K562 (cell line): ENCODE data around the gene LONRF2. TPM values are rescaled to one million over a fixed set of nuclear protein-coding genes. Genes with fewer than 3 reads are reported as not detected.

Source experiments
- ATAC-seq: fragments of 200-7000 bp; cut with Tn5 transposase; 3 replicates; pipeline ENCODE4 v1.9.1; 2020; ENCODE audit warnings: moderate library complexity
- BruUV-seq: library from RNA; stranded (reverse); fragments of 400-500 nt; replicated peaks from 2 replicates; lab custom pipeline; 2021; lab: Mats Ljungman, UMichigan
- CTCF ChIA-PET: fragments of 300-600 bp; formaldehyde crosslinking; extraction: SDS; loops from one replicate; lab custom pipeline; 2021; ENCODE audit warnings: low intra/inter-chr PET ratio; lab: Yijun Ruan, JAX
- POLR2A ChIA-PET: fragments of 300-600, 350-650 bp; sonication (Branson Sonifier 250); formaldehyde crosslinking; extraction: SDS; loops from one replicate; lab custom pipeline; 2021; ENCODE audit warnings: antibody characterized with exemption, inconsistent platforms; lab: Yijun Ruan, JAX
- DNase-seq, 4 experiments: peaks; one replicate each; pipeline versions ENCODE4 v3.0.0 to v3.0.0-alpha.2; 2011 to 2018; ENCODE audit warnings: low spot score in 3 of 4, mixed read lengths in 3 of 4; ENCODE audit errors: extremely low read depth in 1 of 4
- FAIRE-seq: peaks from 2 replicates; lab custom pipeline; 2011; peaks lifted over from hg19 to GRCh38; lab: Jason Lieb, UNC
- H2AFZ ChIP-seq: 2 replicates; pipeline ENCODE4 v1.6.0; 2011; ENCODE audit warnings: low read depth, low read length, control low read depth, inconsistent platforms
- H3K27ac ChIP-seq: fragments of 200-600 bp; 3 replicates; pipeline ENCODE4 v1.8.0; 2011; ENCODE audit warnings: low read depth, mild to moderate bottlenecking, control low read depth, inconsistent platforms, low read length, moderate library complexity, mixed read lengths; ENCODE audit errors: extremely low read depth
- H3K27me3 ChIP-seq, 2 experiments: fragments of 300-600 bp in 1 of 2; 2 replicates in 1 of 2; 3 replicates in 1 of 2; pipeline versions ENCODE4 v1.6.0 to v1.8.0; 2011; ENCODE audit warnings: inconsistent platforms in 2 of 2, low read length in 2 of 2, mild to moderate bottlenecking in 1 of 2, mixed read lengths in 1 of 2, moderate library complexity in 1 of 2; ENCODE audit not compliant: control insufficient read depth in 2 of 2, insufficient read depth in 2 of 2
- H3K36me3 ChIP-seq: fragments of 300-600 bp; 3 replicates; pipeline ENCODE4 v1.8.0; 2011; ENCODE audit warnings: mild to moderate bottlenecking, low read length, inconsistent platforms; ENCODE audit not compliant: control insufficient read depth, insufficient read depth
- H3K4me1 ChIP-seq, 2 experiments: fragments of 200-600 bp in 1 of 2; replicated peaks in 1 of 2; 2 replicates in 1 of 2; 3 replicates in 1 of 2; pipeline versions ENCODE4 v1.5.1 to v1.8.0; 2011; ENCODE audit warnings: inconsistent platforms in 2 of 2, low read length in 2 of 2, mild to moderate bottlenecking in 1 of 2, mixed read lengths in 1 of 2, moderate library complexity in 1 of 2; ENCODE audit not compliant: control insufficient read depth in 2 of 2, insufficient read depth in 2 of 2
- H3K4me2 ChIP-seq: 2 replicates; pipeline ENCODE4 v1.6.1; 2011; ENCODE audit warnings: low read length, control low read depth, inconsistent platforms, mixed read lengths; ENCODE audit not compliant: insufficient read depth
- H3K4me3 ChIP-seq: fragments of 200-600 bp; sonication (generic), shearing (Covaris generic); 2 replicates; pipeline ENCODE4 v1.5.1; 2016; ENCODE audit warnings: control low read depth, inconsistent platforms
- H3K79me2 ChIP-seq: fragments of 200-600 bp; 3 replicates; pipeline ENCODE4 v1.8.0; 2011; ENCODE audit warnings: low read length, inconsistent platforms; ENCODE audit not compliant: control insufficient read depth, insufficient read depth
- H3K9ac ChIP-seq, 2 experiments: 2 replicates each; pipeline versions ENCODE4 v1.6.0 to v1.6.1; 2011; ENCODE audit warnings: low read depth in 2 of 2, low read length in 2 of 2, control low read depth in 1 of 2, inconsistent platforms in 1 of 2, mild to moderate bottlenecking in 1 of 2, mixed read lengths in 1 of 2; ENCODE audit not compliant: insufficient read depth in 1 of 2
- H3K9me1 ChIP-seq: one replicate; pipeline ENCODE4 v1.6.0; 2011; ENCODE audit warnings: inconsistent platforms, mild to moderate bottlenecking, low read length, moderate library complexity; ENCODE audit not compliant: control insufficient read depth, insufficient read depth
- H3K9me3 ChIP-seq: replicated peaks from 2 replicates; pipeline ENCODE4 v1.5.1; 2011; ENCODE audit warnings: low read depth, low read length, inconsistent platforms; ENCODE audit not compliant: control insufficient read depth, insufficient read depth
- H4K20me1 ChIP-seq: replicated peaks from 2 replicates; pipeline ENCODE4 v1.6.1; 2011; ENCODE audit warnings: low read length, inconsistent platforms, mixed read lengths; ENCODE audit not compliant: control insufficient read depth, insufficient read depth
- ATF1 ChIP-seq, 2 experiments: fragments of 450-650 bp in 1 of 2; IDR thresholded peaks; 2 replicates each; pipeline ENCODE4 v1.6.1; 2016; ENCODE audit warnings: missing compliant biosample characterization in 1 of 2, missing genetic modification characterization in 1 of 2
- HSF4 ChIP-seq: fragments of 250-450 bp; sonication (Bioruptor Pico); IDR thresholded peaks from 2 replicates; pipeline ENCODE4 v2.1.2; 2022; ENCODE audit warnings: mild to moderate bottlenecking, moderate library complexity, borderline replicate concordance
- KDM1A ChIP-seq, 2 experiments: fragments of 450-650 bp; IDR thresholded peaks; 2 replicates each; pipeline ENCODE4 v1.6.1; 2016; ENCODE audit warnings: mild to moderate bottlenecking in 2 of 2
- U2AF1 ChIP-seq: fragments of 200-400 bp; formaldehyde crosslinking; optimal IDR thresholded peaks from 2 replicates; pipeline ENCODE3; 2017; ENCODE audit warnings: mild to moderate bottlenecking, low read depth, low read length, moderate library complexity
- ZSCAN29 ChIP-seq: fragments of 450-650 bp; IDR thresholded peaks from 2 replicates; pipeline ENCODE4 v1.6.1; 2017
- WGBS: fragments of 100-300 bp; shearing (Covaris generic); methylation state at CpG from one replicate; pipeline ENCODE4 v1.1.6; 2016; ENCODE audit warnings: low coverage, mixed read lengths; ENCODE audit not compliant: insufficient coverage; ENCODE audit errors: missing lambda C conversion rate; 5-methylcytosine and 5-hydroxymethylcytosine counted together
- in situ Hi-C: fragments of 300-500 bp; cut with MboI; formaldehyde crosslinking; loops from 4 replicates; pipeline ENCODE4 v1.15.0; 2018; ENCODE audit warnings: inconsistent platforms, mixed read lengths
- intact Hi-C: fragments of 100-400 bp; cut with micrococcal nuclease; formaldehyde crosslinking; loops from 2 replicates; pipeline ENCODE4 v1.14.2; 2022
- polyA plus RNA-seq, 8 experiments: library from polyadenylated mRNA; depleted of rRNA in 4 of 8; stranded (reverse) in 5 of 8; unstranded in 3 of 8; fragments of >200 nt; fragmentation: Nextera tagmentation in 2 of 8; fragmentation: Illumina TruSeq in 1 of 8; extraction: Ambion mirVana in 2 of 8; extraction: Trizol in 1 of 8; gene quantifications; 2 replicates each; pipeline versions ENCODE4 v1.2.1 to v1.2.3, GENCODE V29; 2011 to 2014; ENCODE audit warnings: inconsistent platforms in 1 of 8, missing spikeins in 1 of 8
- total RNA-seq, 7 experiments: library from RNA; depleted of rRNA in 6 of 7; stranded (reverse); fragments of >200 nt in 6 of 7; fragmentation: Illumina TruSeq in 2 of 7; extraction: Trizol in 2 of 7; gene quantifications; 2 replicates each; pipeline versions ENCODE4 v1.2.1 to v1.2.3, GENCODE V29; 2011 to 2021; ENCODE audit warnings: low replicate concordance in 1 of 7
- TF ChIP-seq, protein P1 (sequence below): fragments of 250-450 bp; sonication (Bioruptor Pico); IDR thresholded peaks from 2 replicates; pipeline ENCODE4 v1.4.0; 2020; ENCODE audit warnings: mild to moderate bottlenecking, moderate library complexity
- TF ChIP-seq, protein P2 (sequence below), 2 experiments: fragments of 450-650 bp; IDR thresholded peaks; 2 replicates each; pipeline ENCODE4 v1.6.1; 2018; ENCODE audit warnings: mild to moderate bottlenecking in 2 of 2, low read depth in 1 of 2; ENCODE audit not compliant: partially characterized antibody in 2 of 2

LONRF2 gene
- total and polyA plus RNA-seq, 9 of the 15 experiments (the other 6 are each of a cell fraction or from before 2014, with no cell fraction given): 0.35 to 5.0 (median 2.7) TPM

DNA sequence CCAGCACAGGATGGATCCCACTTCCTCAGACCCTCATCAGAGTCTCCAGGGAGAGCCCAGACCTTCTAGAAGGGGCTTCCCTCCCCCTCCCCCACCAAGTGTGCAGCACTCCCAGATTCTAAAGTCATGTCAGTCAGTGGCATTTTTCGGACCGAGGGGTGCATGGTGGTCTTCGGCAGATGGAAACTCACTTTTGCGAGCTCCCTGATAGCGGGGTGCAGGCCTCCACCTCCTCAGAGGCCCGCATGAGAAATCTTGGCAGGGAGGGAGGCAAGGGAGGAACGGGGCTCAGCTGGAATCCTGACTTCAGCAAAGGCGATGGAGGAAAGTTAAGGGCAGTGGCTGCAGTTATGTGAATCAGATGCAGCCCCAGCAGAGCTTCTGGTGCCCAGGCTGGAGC lies 58.2 kb downstream of the LONRF2 start:
- no peak for FAIRE-seq
- no TSS peak for BruUV-seq
- no peaks in the 10 kb centered on the region for H3K9me3 ChIP-seq
- H3K27ac ChIP-seq: no peak overlapping the region
- CTCF ChIA-PET: interaction anchor here (0.7 to 4.2 kb wide), 4 partner anchors 61 to 705 kb away, joined by 3 to 66 read pairs (median 3); no protein-coding TSS in a partner anchor
- no peak overlapping the region for H3K4me2 ChIP-seq
- peaks cover 3 to 8% of the 10 kb centered on the region in 2 experiments; a peak in 3 of 5 replicates for H3K4me1 ChIP-seq
- H3K9ac ChIP-seq: no peak overlapping the region
- intact Hi-C loops: no loop called here
- no peaks in the 10 kb centered on the region for H3K9me1 ChIP-seq
- TF ChIP-seq HSF4 (CRISPR knock-in tag) (no peak), ATF1 (CRISPR knock-in tag; IDR thresholded peaks at IDR 0.05) (no peak), ATF1 (tag; IDR thresholded peaks at IDR 0.05) (no peak), ZSCAN29 (no peak), U2AF1 (no peak), KDM1A (IDR thresholded peaks at IDR 0.05) (peak in 1 of 2 experiments; percentile 66; a peak in 1 of 4 replicates)
- TF ChIP-seq, protein P1, sequence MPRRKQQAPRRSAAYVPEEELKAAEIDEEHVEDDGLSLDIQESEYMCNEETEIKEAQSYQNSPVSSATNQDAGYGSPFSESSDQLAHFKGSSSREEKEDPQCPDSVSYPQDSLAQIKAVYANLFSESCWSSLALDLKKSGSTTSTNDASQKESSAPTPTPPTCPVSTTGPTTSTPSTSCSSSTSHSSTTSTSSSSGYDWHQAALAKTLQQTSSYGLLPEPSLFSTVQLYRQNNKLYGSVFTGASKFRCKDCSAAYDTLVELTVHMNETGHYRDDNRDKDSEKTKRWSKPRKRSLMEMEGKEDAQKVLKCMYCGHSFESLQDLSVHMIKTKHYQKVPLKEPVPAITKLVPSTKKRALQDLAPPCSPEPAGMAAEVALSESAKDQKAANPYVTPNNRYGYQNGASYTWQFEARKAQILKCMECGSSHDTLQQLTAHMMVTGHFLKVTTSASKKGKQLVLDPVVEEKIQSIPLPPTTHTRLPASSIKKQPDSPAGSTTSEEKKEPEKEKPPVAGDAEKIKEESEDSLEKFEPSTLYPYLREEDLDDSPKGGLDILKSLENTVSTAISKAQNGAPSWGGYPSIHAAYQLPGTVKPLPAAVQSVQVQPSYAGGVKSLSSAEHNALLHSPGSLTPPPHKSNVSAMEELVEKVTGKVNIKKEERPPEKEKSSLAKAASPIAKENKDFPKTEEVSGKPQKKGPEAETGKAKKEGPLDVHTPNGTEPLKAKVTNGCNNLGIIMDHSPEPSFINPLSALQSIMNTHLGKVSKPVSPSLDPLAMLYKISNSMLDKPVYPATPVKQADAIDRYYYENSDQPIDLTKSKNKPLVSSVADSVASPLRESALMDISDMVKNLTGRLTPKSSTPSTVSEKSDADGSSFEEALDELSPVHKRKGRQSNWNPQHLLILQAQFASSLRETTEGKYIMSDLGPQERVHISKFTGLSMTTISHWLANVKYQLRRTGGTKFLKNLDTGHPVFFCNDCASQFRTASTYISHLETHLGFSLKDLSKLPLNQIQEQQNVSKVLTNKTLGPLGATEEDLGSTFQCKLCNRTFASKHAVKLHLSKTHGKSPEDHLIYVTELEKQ (CRISPR knock-in tag): no peak
- TF ChIP-seq, protein P2, sequence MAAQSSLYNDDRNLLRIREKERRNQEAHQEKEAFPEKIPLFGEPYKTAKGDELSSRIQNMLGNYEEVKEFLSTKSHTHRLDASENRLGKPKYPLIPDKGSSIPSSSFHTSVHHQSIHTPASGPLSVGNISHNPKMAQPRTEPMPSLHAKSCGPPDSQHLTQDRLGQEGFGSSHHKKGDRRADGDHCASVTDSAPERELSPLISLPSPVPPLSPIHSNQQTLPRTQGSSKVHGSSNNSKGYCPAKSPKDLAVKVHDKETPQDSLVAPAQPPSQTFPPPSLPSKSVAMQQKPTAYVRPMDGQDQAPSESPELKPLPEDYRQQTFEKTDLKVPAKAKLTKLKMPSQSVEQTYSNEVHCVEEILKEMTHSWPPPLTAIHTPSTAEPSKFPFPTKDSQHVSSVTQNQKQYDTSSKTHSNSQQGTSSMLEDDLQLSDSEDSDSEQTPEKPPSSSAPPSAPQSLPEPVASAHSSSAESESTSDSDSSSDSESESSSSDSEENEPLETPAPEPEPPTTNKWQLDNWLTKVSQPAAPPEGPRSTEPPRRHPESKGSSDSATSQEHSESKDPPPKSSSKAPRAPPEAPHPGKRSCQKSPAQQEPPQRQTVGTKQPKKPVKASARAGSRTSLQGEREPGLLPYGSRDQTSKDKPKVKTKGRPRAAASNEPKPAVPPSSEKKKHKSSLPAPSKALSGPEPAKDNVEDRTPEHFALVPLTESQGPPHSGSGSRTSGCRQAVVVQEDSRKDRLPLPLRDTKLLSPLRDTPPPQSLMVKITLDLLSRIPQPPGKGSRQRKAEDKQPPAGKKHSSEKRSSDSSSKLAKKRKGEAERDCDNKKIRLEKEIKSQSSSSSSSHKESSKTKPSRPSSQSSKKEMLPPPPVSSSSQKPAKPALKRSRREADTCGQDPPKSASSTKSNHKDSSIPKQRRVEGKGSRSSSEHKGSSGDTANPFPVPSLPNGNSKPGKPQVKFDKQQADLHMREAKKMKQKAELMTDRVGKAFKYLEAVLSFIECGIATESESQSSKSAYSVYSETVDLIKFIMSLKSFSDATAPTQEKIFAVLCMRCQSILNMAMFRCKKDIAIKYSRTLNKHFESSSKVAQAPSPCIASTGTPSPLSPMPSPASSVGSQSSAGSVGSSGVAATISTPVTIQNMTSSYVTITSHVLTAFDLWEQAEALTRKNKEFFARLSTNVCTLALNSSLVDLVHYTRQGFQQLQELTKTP (IDR thresholded peaks at IDR 0.05; ENCODE audit: low read depth in 1 of 2, partially characterized antibody in 2 of 2): no peak
- TF ChIP-seq, all 486 proteins: peak for 1
- POLR2A ChIA-PET: interaction anchor here (0.6 to 0.7 kb wide), 2 partner anchors 12 to 75 kb away, joined by 3 read pairs; no protein-coding TSS in a partner anchor
- ATAC-seq (no peak), DNase-seq (no peak)
- 66% methylated on average over 5 of the region's 8 CpGs for WGBS
- no peaks in the 10 kb centered on the region for H3K36me3 ChIP-seq
- no peak overlapping the region for H3K4me3 ChIP-seq
- peaks cover 3 to 5% of the 10 kb centered on the region in 2 experiments; a peak in 2 of 5 replicates for H3K27me3 ChIP-seq
- in situ Hi-C loops: loop anchor here (5.0 to 10.0 kb wide), 2 partner anchors 71 to 118 kb away; no protein-coding TSS in a partner anchor
- H4K20me1 ChIP-seq: no peaks in the 10 kb centered on the region
- H2AFZ ChIP-seq: 0 out of 2 replicates have a peak overlapping the region, but pooled peaks have one; percentile 22
- H3K79me2 ChIP-seq: no peaks in the 10 kb centered on the region
